H7 (cell line): Measurements from ENCODE around the gene TMEM119. TPM values are rescaled to one million over a fixed set of nuclear protein-coding genes. Genes with fewer than 3 reads are reported as not detected.

Source experiments
- DNase-seq: peaks from one replicate; pipeline ENCODE4 v3.0.0; 2012
- H3K27me3 ChIP-seq: 2 replicates; pipeline ENCODE4 v1.6.0; 2011; ENCODE audit warnings: mild to moderate bottlenecking, low read length; ENCODE audit not compliant: control insufficient read depth, insufficient read depth
- H3K36me3 ChIP-seq: replicated peaks from 2 replicates; pipeline ENCODE4 v1.5.1; 2011; ENCODE audit warnings: low read length; ENCODE audit not compliant: control insufficient read depth, insufficient read depth
- H3K4me3 ChIP-seq: 2 replicates; pipeline ENCODE4 v1.5.1; 2011; ENCODE audit warnings: low read depth, mild to moderate bottlenecking, control low read depth, low read length, moderate library complexity; ENCODE audit not compliant: insufficient read depth
- total RNA-seq: library from RNA; depleted of rRNA; stranded (reverse); fragments of >200 nt; shearing (Covaris generic); gene quantifications from 2 replicates; pipeline ENCODE4 v1.2.3, GENCODE V29; 2014; rRNA removed

Gene TMEM119
- total RNA-seq = 0.24 and 0.85 TPM in 2 replicates

GRCh38 chr12:108597559-108598471, at the start of gene TMEM119:
TSS of gene TMEM119 (minus strand) at chr12:108598084. CDS start at chr12:108592383, 5,701 bp downstream.
- Histone ChIP-seq H3K36me3 (no peaks in the 10 kb centered on the region), H3K27me3 (no peaks in the 10 kb centered on the region), H3K4me3 (no peak within 1 kb of the TSS)
- DNase-seq = peak; percentile 72

DNA sequence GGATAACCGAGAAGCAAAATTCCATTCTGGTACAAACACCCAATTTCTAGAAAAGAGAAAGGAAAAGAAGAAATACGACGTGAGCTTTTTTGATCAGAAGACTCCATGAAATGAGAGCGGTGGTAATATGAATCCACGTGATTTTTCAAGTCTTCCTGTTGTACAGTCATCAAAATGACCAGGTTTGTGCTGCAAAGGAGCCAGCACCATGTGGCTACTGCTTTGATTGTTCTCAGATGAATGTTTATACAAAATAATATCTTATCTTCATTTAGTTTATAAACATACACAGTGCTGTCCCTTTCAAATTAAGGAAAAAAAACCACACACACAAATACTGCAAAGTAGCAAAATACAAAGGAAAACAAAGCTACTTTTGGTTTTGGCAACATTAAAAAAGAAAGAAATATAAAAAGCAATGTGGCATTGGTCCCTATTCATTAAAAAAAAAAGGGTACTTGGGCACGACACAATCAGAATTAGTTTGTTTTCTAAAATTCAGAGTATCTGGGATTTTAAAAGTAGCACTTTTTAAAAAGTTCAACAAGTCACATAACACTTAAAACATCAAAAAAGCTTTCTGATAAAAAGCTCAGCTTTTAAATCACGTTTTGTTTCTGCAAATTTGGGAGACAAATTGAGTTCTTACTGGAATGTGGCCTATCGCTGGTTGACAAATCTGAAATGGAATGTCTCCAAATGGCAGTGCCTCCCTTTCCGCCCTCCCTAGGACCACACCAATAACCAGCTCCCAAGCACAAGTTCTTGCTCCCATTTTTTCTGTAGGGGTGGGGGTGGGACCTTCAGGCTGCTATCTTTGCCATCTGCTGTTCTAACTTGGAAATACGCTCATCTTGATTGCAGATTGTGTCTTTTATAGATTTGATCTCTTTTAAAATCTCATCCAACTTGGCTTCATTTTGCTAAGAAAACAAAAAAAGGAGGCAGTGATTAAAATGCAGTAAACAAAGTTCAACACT, 49.0 kb upstream of the TMEM119 start:
- no peaks in the 10 kb centered on the region for H3K27me3 ChIP-seq
- DNase-seq = peak; percentile 54
- H3K4me3 ChIP-seq = no peak overlapping the region
- peaks cover 7% of the 10 kb centered on the region for H3K36me3 ChIP-seq

DNA sequence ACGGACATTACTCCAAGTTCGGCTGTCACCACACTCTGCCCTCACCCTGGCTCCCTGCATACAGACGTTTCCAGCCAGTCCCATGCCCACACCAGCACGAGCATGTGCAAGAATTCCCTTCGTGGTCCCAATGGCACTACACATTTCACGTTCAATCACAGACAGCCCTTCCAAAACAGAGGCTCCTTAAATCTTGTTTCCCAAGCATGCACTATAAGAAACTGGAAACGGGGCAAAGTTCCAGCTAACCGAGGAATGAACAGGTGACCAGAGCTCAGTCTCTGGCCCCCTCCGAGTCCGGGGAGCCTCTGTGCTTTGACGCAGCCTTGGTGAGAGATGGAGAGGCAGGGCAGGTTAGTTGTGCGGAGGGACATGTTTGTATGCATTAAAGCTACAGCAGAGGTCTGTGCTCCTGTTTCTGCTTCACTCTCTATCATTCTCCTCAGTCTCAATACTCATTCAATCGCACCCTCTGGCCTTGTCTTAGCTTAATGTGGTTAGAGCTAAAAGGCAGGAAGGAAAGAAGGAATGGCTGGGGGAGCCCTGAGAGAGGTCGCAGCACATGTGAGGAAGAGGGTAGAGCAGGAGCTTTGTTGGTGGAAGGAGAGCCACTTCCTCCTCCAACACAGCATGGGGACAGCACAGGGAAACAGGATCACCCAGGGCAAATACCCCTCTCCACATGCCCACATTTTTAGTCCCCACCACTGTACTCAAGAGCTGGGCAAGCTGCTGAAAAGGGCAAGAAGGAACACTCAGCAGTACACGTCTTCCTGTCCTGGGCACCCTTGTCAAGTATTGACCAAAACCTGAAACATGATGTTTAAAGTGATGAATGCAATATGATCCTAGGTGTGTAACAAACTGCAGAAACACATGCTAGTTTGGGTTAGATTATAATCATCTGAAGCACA, 48.1 kb upstream of the TMEM119 start:
- no peak for DNase-seq

GRCh38 chr12:108644811-108645120, 46.9 kb upstream of the TMEM119 start:
- no peak overlapping the region for H3K4me3 ChIP-seq
- peaks cover 7% of the 10 kb centered on the region for H3K36me3 ChIP-seq
- H3K27me3 ChIP-seq = no peaks in the 10 kb centered on the region
- DNase-seq = no peak

More for the DNA sequence above, 48.1 kb upstream of the TMEM119 start:
- Histone ChIP-seq H3K27me3 (no peaks in the 10 kb centered on the region), H3K36me3 (peaks cover 7% of the 10 kb centered on the region), H3K4me3 (no peak overlapping the region)

GRCh38 chr12:108643941-108644810, 46.3 kb upstream of the TMEM119 start:
- Histone ChIP-seq H3K4me3 (no peak overlapping the region), H3K36me3 (peaks cover 7% of the 10 kb centered on the region), H3K27me3 (no peaks in the 10 kb centered on the region)
- no peak for DNase-seq

DNA sequence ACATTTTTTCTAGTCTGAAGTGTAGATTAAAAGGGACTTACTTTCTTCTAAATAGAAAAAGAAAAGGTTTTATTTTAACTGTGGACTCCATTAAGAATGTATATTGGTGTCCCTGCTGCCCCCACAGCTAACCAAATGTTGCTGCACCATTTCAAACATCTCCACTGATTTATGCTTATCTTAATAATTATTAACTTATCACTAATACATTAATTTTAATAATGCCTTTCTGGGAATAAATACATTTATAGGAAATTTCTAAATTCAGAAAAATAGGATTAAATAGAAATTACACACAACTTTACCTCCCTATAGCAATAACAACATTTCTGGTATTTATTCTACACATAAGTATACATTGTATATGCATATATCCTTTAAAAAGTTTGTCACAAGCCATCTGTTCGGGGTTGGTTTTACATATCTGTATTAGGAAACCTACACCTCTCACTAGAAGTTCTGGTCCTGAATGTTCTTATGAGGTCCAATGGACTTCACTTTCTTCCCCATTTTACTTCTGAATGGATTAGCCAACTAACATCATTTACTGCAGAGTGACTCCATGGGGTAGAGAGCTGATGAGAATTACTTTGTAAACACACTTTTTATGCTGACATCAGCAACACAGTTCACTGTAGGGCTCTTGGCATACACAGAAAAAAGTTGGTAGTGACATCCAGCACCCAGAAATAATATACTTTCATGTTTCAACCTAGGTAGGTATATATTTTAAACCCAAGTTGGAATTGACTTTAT, 45.2 kb upstream of the TMEM119 start:
- H3K4me3 ChIP-seq = no peak overlapping the region
- DNase-seq = no peak
- peaks cover 4% of the 10 kb centered on the region for H3K36me3 ChIP-seq
- no peaks in the 10 kb centered on the region for H3K27me3 ChIP-seq

- Histone ChIP-seq H3K36me3 (peaks cover 4% of the 10 kb centered on the region), H3K27me3 (no peaks in the 10 kb centered on the region), H3K4me3 (no peak overlapping the region)
- no peak for DNase-seq
Observed at GRCh38 chr12:108642269-108642870, 44.5 kb upstream of the TMEM119 start.

DNA sequence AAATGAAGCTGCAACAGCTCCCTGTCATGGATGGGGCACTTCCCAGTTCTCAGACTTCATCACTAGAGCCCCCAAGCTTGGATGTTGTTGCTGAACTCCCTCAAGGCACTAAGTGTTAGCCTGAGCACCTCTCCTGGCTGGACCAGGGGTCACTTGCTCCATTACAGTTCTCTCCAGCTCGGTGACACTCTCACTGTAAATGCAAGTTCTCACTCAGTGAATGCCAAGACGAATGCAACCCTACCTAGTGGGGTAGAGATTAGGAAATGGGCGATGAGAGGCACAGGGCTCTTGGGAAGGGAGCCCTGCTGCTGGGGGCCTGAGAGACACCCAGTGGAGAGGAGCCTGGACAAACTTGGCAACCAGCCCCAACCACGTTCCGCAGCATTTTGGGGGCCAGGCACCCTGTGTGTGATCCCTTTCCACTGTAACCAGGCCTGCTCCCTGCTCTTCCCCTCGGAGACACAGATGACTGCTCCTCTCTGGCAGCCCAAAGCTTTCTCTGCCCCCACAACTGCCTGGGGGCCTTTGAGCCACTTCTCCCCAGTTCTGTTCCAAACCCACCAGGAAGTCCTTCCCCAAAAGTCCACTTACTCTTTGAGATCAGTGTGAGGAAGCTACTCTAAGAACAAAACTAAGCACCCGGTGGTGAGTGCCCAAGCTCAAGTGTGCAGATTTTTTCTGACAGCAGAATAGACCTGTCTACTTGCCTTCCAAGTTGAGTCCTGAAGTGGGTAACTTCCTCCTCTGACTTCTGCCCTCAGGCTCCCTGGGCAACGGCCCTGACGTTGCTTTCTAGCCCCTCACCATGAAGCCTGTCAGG, 43.8 kb upstream of the TMEM119 start:
- H3K4me3 ChIP-seq = no peak overlapping the region
- peaks cover 4% of the 10 kb centered on the region for H3K36me3 ChIP-seq
- no peaks in the 10 kb centered on the region for H3K27me3 ChIP-seq
- DNase-seq = no peak

- no peak for DNase-seq
- H3K27me3 ChIP-seq = no peaks in the 10 kb centered on the region
- no peak overlapping the region for H3K4me3 ChIP-seq
- no peaks in the 10 kb centered on the region; the same call in 1 of the 2 replicates for H3K36me3 ChIP-seq
Observed at GRCh38 chr12:108640802-108641445, 43.0 kb upstream of the TMEM119 start.

DNA sequence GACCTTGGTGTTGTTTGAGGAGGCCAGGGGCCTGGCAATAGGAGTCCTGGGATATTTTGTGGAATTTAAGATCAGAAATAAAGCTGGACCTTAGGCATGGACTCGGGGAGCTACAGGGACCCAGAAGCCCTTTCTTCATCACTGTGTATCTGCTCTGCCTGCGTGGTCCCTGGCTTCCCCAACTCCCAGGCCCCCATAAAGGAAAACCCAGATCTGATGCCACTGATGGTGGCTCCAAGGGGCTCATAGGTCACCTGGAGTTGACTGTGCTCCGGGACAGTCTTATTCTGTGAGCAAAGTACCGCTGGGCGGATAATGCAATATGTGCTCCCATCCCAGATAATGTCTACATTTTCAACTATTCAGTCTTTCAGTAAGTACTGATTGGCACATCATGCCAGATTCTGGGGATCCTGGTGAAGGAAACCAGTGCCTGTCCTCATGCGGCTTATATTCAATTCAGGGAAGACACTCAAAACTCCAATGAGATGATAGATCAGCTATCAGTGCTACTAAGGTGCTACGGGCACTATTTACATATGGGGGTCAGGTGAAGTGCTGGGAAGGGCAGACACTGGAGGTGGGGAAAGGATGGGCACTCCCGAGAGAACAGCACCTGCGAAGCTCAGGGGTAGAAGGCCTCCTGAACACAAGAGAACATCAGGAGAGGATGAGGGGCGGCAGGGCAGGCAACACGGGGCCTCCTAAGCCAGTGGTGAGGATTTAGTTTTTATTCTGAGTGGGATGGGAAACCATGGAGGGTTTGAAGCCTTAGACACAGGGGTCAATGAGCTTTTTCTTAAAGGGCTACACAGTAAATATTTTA, 41.3 kb upstream of the TMEM119 start:
- Histone ChIP-seq H3K27me3 (no peaks in the 10 kb centered on the region), H3K4me3 (no peak overlapping the region), H3K36me3 (no peaks in the 10 kb centered on the region; the same call in 1 of the 2 replicates)
- no peak for DNase-seq
